Adrenal gland (tissue), 12 donors: ENCODE measurements around the gene TMCC1. TPM values are rescaled to one million over a fixed set of nuclear protein-coding genes. Genes with fewer than 3 reads are reported as not detected.
"Not testable (repeated sequence)": the region's sequence is repeated elsewhere in the genome, so short reads cannot be mapped to it uniquely, and the experiment has no call there.

ENCODE experiments used
- DNase-seq, 7 donors: peaks; one replicate each; pipeline ENCODE4 v3.0.0-alpha.2; 2019 to 2020
- H3K27ac ChIP-seq, 5 donors: fragments of 200-600 bp; sonication (generic) in 4 of 5; 1 replicate in 3 of 5; 2 replicates in 2 of 5; pipeline versions ENCODE4 v1.5.1 to v1.8.0; 2016 to 2020; ENCODE audit warnings: mild to moderate bottlenecking in 1 of 5
- H3K27me3 ChIP-seq: fragments of 200-600 bp; 2 replicates; pipeline ENCODE4 v1.8.0; 2021
- H3K36me3 ChIP-seq, 2 donors: fragments of 200-600 bp; replicated peaks in 1 of 2; 1 replicate in 1 of 2; 2 replicates in 1 of 2; pipeline versions ENCODE4 v1.5.1 to v1.8.0; 2018 to 2022
- H3K4me1 ChIP-seq, 2 donors: fragments of 200-600 bp; replicated peaks in 1 of 2; 1 replicate in 1 of 2; 2 replicates in 1 of 2; pipeline versions ENCODE4 v1.5.1 to v1.8.0; 2018 to 2021
- H3K4me3 ChIP-seq, 4 donors: fragments of 200-600 bp; sonication (generic) in 3 of 4; one replicate each; pipeline ENCODE4 v1.5.1; 2016 to 2018
- H3K9me3 ChIP-seq, 3 donors: fragments of 200-600 bp; sonication (generic) in 1 of 3; replicated peaks in 1 of 3; 1 replicate in 2 of 3; 2 replicates in 1 of 3; pipeline versions ENCODE4 v1.5.1 to v1.8.0; 2016 to 2021
- CTCF ChIP-seq, 6 experiments: fragments of 450-650 bp in 4 of 6; fragments of 200-600 bp in 2 of 6; sonication (generic) in 1 of 6; IDR thresholded peaks; 1 replicate in 5 of 6; 2 replicates in 1 of 6; pipeline versions ENCODE4 v1.5.1 to v1.8.0; 2016 to 2021; ENCODE audit warnings: antibody characterized with exemption in 6 of 6, mild to moderate bottlenecking in 2 of 6, moderate library complexity in 1 of 6
- POLR2A ChIP-seq, 2 donors: fragments of 450-650 bp; IDR thresholded peaks; one replicate each; pipeline ENCODE4 v1.6.1; 2017; ENCODE audit warnings: antibody characterized with exemption in 2 of 2, mild to moderate bottlenecking in 2 of 2, moderate library complexity in 1 of 2
- WGBS, 4 donors: extraction: QIAGEN DNeasy Blood & Tissue Kit in 2 of 4; methylation state at CpG; one replicate each; pipeline versions ENCODE4 v1.1.5 to v1.1.7; 2013 to 2017; 5-methylcytosine and 5-hydroxymethylcytosine counted together
- intact Hi-C, 2 donors: fragments of 100-400 bp; cut with DNase I; formaldehyde crosslinking; loops; one replicate each; pipeline versions ENCODE4 v1.14.1 to v1.15.0; 2022 to 2023
- polyA plus RNA-seq, 3 donors: library from polyadenylated mRNA; stranded (reverse); fragments of 200-250 nt in 2 of 3; fragments of 350-450 nt in 1 of 3; fragmentation: Illumina TruSeq in 1 of 3; extraction: RNeasy Lipid Tissue Mini Kit (QIAGEN cat#74804) in 1 of 3; gene quantifications; one replicate each; pipeline ENCODE4 v1.2.3, GENCODE V29; 2013 to 2014
- total RNA-seq, 9 donors: library from RNA; depleted of rRNA in 4 of 9; stranded (reverse); fragments of >200 nt in 4 of 9; fragments of 120-200 nt in 1 of 9; fragmentation: NEBNext Ultra II Directional in 1 of 9; extraction: Animal tissue kit (Norgen Biotek cat#: 25700) in 1 of 9; gene quantifications; one replicate each; pipeline versions ENCODE4 v1.1.0 to v1.2.4, GENCODE V29; 2013 to 2023
- donor health status: healthy with polysubstance abuse.
- donor health status: Bipolar disorder and iron deficiency.
- donor health status: DM: yes; HTN: yes; CAD: no.
- donor health status: DM: no; HTN: no; CAD: no.
- donor health status: DM: no; HTN: no; CAD: no.
- donor health status: DM: yes; HTN: yes; CAD: no.

Gene TMCC1
- total and polyA plus RNA-seq, 12 donors, result 6.3 to 141 (median 22.9) TPM

- no peak overlapping the region for H3K27ac ChIP-seq
- H3K27me3 ChIP-seq, result no peaks in the 10 kb centered on the region
- no peaks in the 10 kb centered on the region for H3K9me3 ChIP-seq
- peaks cover 0 to 17% of the 10 kb centered on the region in 2 donors for H3K4me1 ChIP-seq
- no peak for TF ChIP-seq CTCF (IDR thresholded peaks at IDR 0.05)
- TF ChIP-seq POLR2A (IDR thresholded peaks at IDR 0.05), result no peak
- H3K4me3 ChIP-seq, result no peak overlapping the region
- WGBS, 4 donors, result 68 to 100% (median 93%) methylated on average over 1 of the region's 1 CpG
- no peaks in the 10 kb centered on the region for H3K36me3 ChIP-seq
- intact Hi-C loops, result no loop called here
- DNase-seq, result no peak
These were observed 29.0 kb downstream of the TMCC1 start for GRCh38 chr3:129864519-129864918.

GRCh38 chr3:129859272-129859671, 34.2 kb downstream of the TMCC1 start:
- no peak overlapping the region for H3K4me3 ChIP-seq
- H3K36me3 ChIP-seq, result no peaks in the 10 kb centered on the region
- no peak for TF ChIP-seq POLR2A (IDR thresholded peaks at IDR 0.05)
- TF ChIP-seq CTCF (IDR thresholded peaks at IDR 0.05), result no peak
- H3K27me3 ChIP-seq, result no peaks in the 10 kb centered on the region
- intact Hi-C loops, result no loop called here
- no peaks in the 10 kb centered on the region for H3K9me3 ChIP-seq
- WGBS, 4 donors, result 94 to 99% (median 98%) methylated on average over 4 of the region's 4 CpGs
- H3K27ac ChIP-seq, result no peak overlapping the region
- H3K4me1 ChIP-seq, result peaks cover 30 to 33% of the 10 kb centered on the region in 2 donors
- no peak for DNase-seq

- WGBS, 4 donors, result 59 to 76% (median 69%) methylated on average over 1 of the region's 1 CpG
These were observed 35.6 kb downstream of the TMCC1 start for GRCh38 chr3:129857899-129858298.

GRCh38 chr3:129856790-129857189, 36.7 kb downstream of the TMCC1 start:
- intact Hi-C loops, DNase-seq, H3K36me3 ChIP-seq, H3K9me3 ChIP-seq, H3K4me3 ChIP-seq, H3K27me3 ChIP-seq: not testable (repeated sequence)
- WGBS, 4 donors, result 46 to 58% (median 49%) methylated on average over 5 of the region's 5 CpGs
- peak overlapping the region; percentile 20 to 83 (median 79) for H3K27ac ChIP-seq
- peaks cover 30 to 33% of the 10 kb centered on the region in 2 donors for H3K4me1 ChIP-seq

More at GRCh38 chr3:129857899-129858298, 35.6 kb downstream of the TMCC1 start:
- intact Hi-C loops, result no loop called here
- Histone ChIP-seq H3K27me3 (no peaks in the 10 kb centered on the region), H3K9me3 (no peaks in the 10 kb centered on the region), H3K27ac (peak overlapping the region in 3 of 5 donors; percentile 38 to 61 (median 50)), H3K36me3 (no peaks in the 10 kb centered on the region), H3K4me1 (peaks cover 30 to 33% of the 10 kb centered on the region in 2 donors), H3K4me3 (no peak overlapping the region)
- peak in 1 of 7 donors; percentile 42 for DNase-seq
- TF ChIP-seq POLR2A (IDR thresholded peaks at IDR 0.05) (no peak), CTCF (IDR thresholded peaks at IDR 0.05) (no peak)

- peaks cover 30 to 33% of the 10 kb centered on the region in 2 donors for H3K4me1 ChIP-seq
- peak overlapping the region in 1 of 4 donors; percentile 35 for H3K4me3 ChIP-seq
- 32 to 44% (median 36%) methylated on average over 5 of the region's 5 CpGs for WGBS, 4 donors
- intact Hi-C loops, result no loop called here
- no peak for TF ChIP-seq CTCF (IDR thresholded peaks at IDR 0.05)
- TF ChIP-seq POLR2A (IDR thresholded peaks at IDR 0.05), result no peak
- peak overlapping the region; percentile 61 to 83 (median 79) for H3K27ac ChIP-seq
- H3K27me3 ChIP-seq, result no peaks in the 10 kb centered on the region
- no peaks in the 10 kb centered on the region for H3K9me3 ChIP-seq
- H3K36me3 ChIP-seq, result peaks cover 0 to 4% of the 10 kb centered on the region in 2 donors
- DNase-seq, result peak in 6 of 7 donors; percentile 25 to 65 (median 52)
These were observed 37.6 kb downstream of the TMCC1 start for GRCh38 chr3:129855832-129856419.
